B cell (primary cell): ENCODE measurements around the gene GNG13. TPM values are rescaled to one million over a fixed set of nuclear protein-coding genes. Genes with fewer than 3 reads are reported as not detected.
"Not testable (repeated sequence)": the region's sequence is repeated elsewhere in the genome, so short reads cannot be mapped to it uniquely, and the experiment has no call there.

Experiments
- ATAC-seq: fragments of 200-7000 bp; cut with Tn5 transposase; one replicate; pipeline ENCODE4 v1.10.0; 2021; ENCODE audit warnings: low read depth, mild to moderate bottlenecking, moderate number of reproducible peaks, moderate library complexity
- CTCF ChIA-PET: fragments of 350-600 bp; sonication (Branson Sonifier 250); formaldehyde crosslinking; loops from one replicate; lab custom pipeline; 2021; ENCODE audit warnings: antibody characterized with exemption, inconsistent platforms; lab: Charles Lee
- POLR2A ChIA-PET: fragments of 350-600 bp; sonication (Branson Sonifier 250); formaldehyde crosslinking; loops from one replicate; lab custom pipeline; 2021; ENCODE audit warnings: antibody characterized with exemption; lab: Charles Lee
- DNase-seq: peaks from one replicate; pipeline ENCODE4 v3.0.0; 2013
- H2AFZ ChIP-seq: 2 replicates; pipeline ENCODE4 v1.6.1; 2012; ENCODE audit warnings: mild to moderate bottlenecking, low read depth, low read length; ENCODE audit not compliant: insufficient read depth, poor library complexity, severe bottlenecking
- H3K27ac ChIP-seq, 2 donors: 1 replicate in 1 of 2; 2 replicates in 1 of 2; pipeline ENCODE4 v1.5.1; 2012 to 2013; ENCODE audit warnings: low read length in 2 of 2, mild to moderate bottlenecking in 2 of 2, moderate library complexity in 1 of 2
- H3K27me3 ChIP-seq, 4 experiments: fragments of 200-600 bp in 1 of 4; sonication (generic) in 1 of 4; replicated peaks in 1 of 4; 1 replicate in 2 of 4; 2 replicates in 2 of 4; pipeline versions ENCODE4 v1.6.1 to v1.7.0; 2013 to 2016; ENCODE audit warnings: low read length in 3 of 4, mild to moderate bottlenecking in 2 of 4, mixed read lengths in 1 of 4, moderate library complexity in 1 of 4; ENCODE audit not compliant: insufficient read depth in 4 of 4, control insufficient read depth in 3 of 4; ENCODE audit errors: control extremely low read depth in 1 of 4
- H3K36me3 ChIP-seq, 2 experiments: replicated peaks in 1 of 2; 1 replicate in 1 of 2; 2 replicates in 1 of 2; pipeline versions ENCODE4 v1.6.1 to v1.7.1; 2013; ENCODE audit warnings: low read length in 1 of 2; ENCODE audit not compliant: insufficient read depth in 2 of 2, control insufficient read depth in 1 of 2; ENCODE audit errors: control extremely low read depth in 1 of 2, extremely low read depth in 1 of 2
- H3K4me1 ChIP-seq, 2 donors: fragments of 200-600 bp in 1 of 2; sonication (generic) in 1 of 2; 1 replicate in 1 of 2; 2 replicates in 1 of 2; pipeline versions ENCODE4 v1.5.1 to v1.6.1; 2013 to 2017; ENCODE audit warnings: low read length in 2 of 2; ENCODE audit not compliant: control insufficient read depth in 2 of 2, insufficient read depth in 2 of 2
- H3K4me2 ChIP-seq: replicated peaks from 2 replicates; pipeline ENCODE3; 2012; ENCODE audit warnings: mild to moderate bottlenecking, low read depth, low read length; ENCODE audit not compliant: poor library complexity, severe bottlenecking
- H3K4me3 ChIP-seq, 5 experiments: fragments of 200-600 bp in 1 of 5; sonication (generic) in 1 of 5; 1 replicate in 3 of 5; 2 replicates in 2 of 5; pipeline versions ENCODE4 v1.5.1 to v1.7.0; 2011 to 2016; ENCODE audit warnings: low read length in 4 of 5, mild to moderate bottlenecking in 4 of 5, low read depth in 2 of 5, control low read depth in 1 of 5, moderate library complexity in 1 of 5; ENCODE audit not compliant: insufficient read depth in 1 of 5; ENCODE audit errors: control extremely low read depth in 1 of 5, extremely low read depth in 1 of 5
- H3K79me2 ChIP-seq: fragments of 200-600 bp; sonication (generic); one replicate; pipeline ENCODE4 v1.6.0; 2016; ENCODE audit warnings: low read length; ENCODE audit not compliant: control insufficient read depth, insufficient read depth
- H3K9ac ChIP-seq: fragments of 200-600 bp; sonication (generic); 2 replicates; pipeline ENCODE4 v1.6.1; 2017; ENCODE audit warnings: mild to moderate bottlenecking, low read length, moderate library complexity
- H3K9me3 ChIP-seq, 3 donors: one replicate each; pipeline versions ENCODE4 v1.6.1 to v1.7.1; 2013; ENCODE audit warnings: low read length in 2 of 3; ENCODE audit not compliant: control insufficient read depth in 2 of 3, insufficient read depth in 1 of 3; ENCODE audit errors: control extremely low read depth in 1 of 3
- H4K20me1 ChIP-seq: 2 replicates; pipeline ENCODE4 v1.6.0; 2012; ENCODE audit warnings: mild to moderate bottlenecking, low read length; ENCODE audit not compliant: insufficient read depth, control insufficient read depth, poor library complexity, severe bottlenecking
- H3K27ac Mint-ChIP-seq: one replicate; pipeline ENCODE4 v1.8.0; 2021; ENCODE audit warnings: mixed read lengths
- H3K27me3 Mint-ChIP-seq: one replicate; pipeline ENCODE4 v1.8.0; 2021; ENCODE audit warnings: mixed read lengths
- H3K4me1 Mint-ChIP-seq: one replicate; pipeline ENCODE4 v1.8.0; 2021; ENCODE audit warnings: mixed read lengths
- H3K4me3 Mint-ChIP-seq: one replicate; pipeline ENCODE4 v1.8.0; 2021; ENCODE audit warnings: mixed read lengths
- H3K9me3 Mint-ChIP-seq: one replicate; pipeline ENCODE4 v1.8.0; 2022; ENCODE audit warnings: mixed read lengths; ENCODE audit not compliant: insufficient read depth
- CTCF ChIP-seq: fragments of 200-600 bp; IDR thresholded peaks from one replicate; pipeline ENCODE4 v1.8.0; 2022; ENCODE audit warnings: antibody characterized with exemption, mild to moderate bottlenecking
- EZH2 ChIP-seq: IDR thresholded peaks from 2 replicates; pipeline ENCODE4 v1.6.1; 2012; ENCODE audit warnings: borderline replicate concordance, low read depth, mild to moderate bottlenecking, moderate library complexity, low read length; ENCODE audit not compliant: insufficient read depth, poor library complexity, severe bottlenecking
- WGBS: methylation state at CpG from one replicate; pipeline ENCODE4 v1.1.5; 2013; ENCODE audit warnings: missing lambda C conversion rate; ENCODE audit not compliant: insufficient coverage; 5-methylcytosine and 5-hydroxymethylcytosine counted together
- intact Hi-C: fragments of 100-400 bp; cut with micrococcal nuclease; formaldehyde crosslinking; loops from one replicate; pipeline ENCODE4 v1.10.0; 2022
- polyA plus RNA-seq: library from polyadenylated mRNA; depleted of rRNA; stranded (reverse); fragments of >200 nt; gene quantifications from 2 replicates; pipeline ENCODE4 v1.2.3, GENCODE V29; 2012
- total RNA-seq, 2 donors: library from RNA; stranded (reverse); fragments of 120-200 nt in 1 of 2; gene quantifications; 1 replicate in 1 of 2; 2 replicates in 1 of 2; pipeline versions ENCODE4 v1.2.3 to v1.2.4, GENCODE V29; 2013 to 2022

Gene GNG13
- total and polyA plus RNA-seq, 2 donors (not counting 1 experiment from before 2014, with no cell fraction given) = not detected

- Histone ChIP-seq H3K27ac (no peak overlapping the region), H3K9me3 (no peaks in the 10 kb centered on the region), H3K4me1 (no peaks in the 10 kb centered on the region), H3K79me2 (no peaks in the 10 kb centered on the region), H3K9ac (no peak overlapping the region), H2AFZ (no peak overlapping the region), H4K20me1 (no peaks in the 10 kb centered on the region), H3K27me3 (peaks cover 0 to 18% (median 2%) of the 10 kb centered on the region in 4 experiments), H3K4me3 (no peak overlapping the region), H3K4me2 (no peak overlapping the region), H3K36me3 (no peaks in the 10 kb centered on the region)
- intact Hi-C loops = no loop called here
- H3K27ac Mint-ChIP-seq = no peak overlapping the region
- no peaks in the 10 kb centered on the region for H3K4me1 Mint-ChIP-seq
- no peaks in the 10 kb centered on the region for H3K9me3 Mint-ChIP-seq
- WGBS = 95% methylated on average over 8 of the region's 9 CpGs
- no peak for DNase-seq
- H3K27me3 Mint-ChIP-seq = peaks cover 4% of the 10 kb centered on the region
- TF ChIP-seq EZH2 = no peak
- TF ChIP-seq CTCF = no peak
- ATAC-seq = no peak
- ChIA-PET POLR2A (no interaction called here), CTCF (interaction anchor here (0.7 kb wide), 1 partner anchor 66 kb away, joined by 3 read pairs; no protein-coding TSS in a partner anchor)
- no peak overlapping the region for H3K4me3 Mint-ChIP-seq
Measured at GRCh38 chr16:776824-777223, 23.7 kb downstream of the GNG13 start.

- H4K20me1 ChIP-seq, H3K4me3 Mint-ChIP-seq, H3K27ac ChIP-seq, H3K27me3 Mint-ChIP-seq, H3K9ac ChIP-seq, H3K4me1 ChIP-seq, H3K9me3 Mint-ChIP-seq, H3K9me3 ChIP-seq, H3K36me3 ChIP-seq, DNase-seq, H3K27ac Mint-ChIP-seq, H3K4me3 ChIP-seq, H3K4me2 ChIP-seq, H3K4me1 Mint-ChIP-seq, H3K79me2 ChIP-seq, intact Hi-C loops, H2AFZ ChIP-seq, POLR2A ChIA-PET, ATAC-seq: not testable (repeated sequence)
- 90% methylated on average over 8 of the region's 10 CpGs for WGBS
- peaks cover 0 to 16% (median 2%) of the 10 kb centered on the region in 4 experiments for H3K27me3 ChIP-seq
- CTCF ChIA-PET = interaction anchor here (0.7 kb wide), 1 partner anchor 66 kb away, joined by 3 read pairs; no protein-coding TSS in a partner anchor
Measured at GRCh38 chr16:776298-776697, 24.2 kb downstream of the GNG13 start.
